Left ventricle myocardium inferior (tissue), 1 donor: ENCODE data around the gene VIT. TPM values are rescaled to one million over a fixed set of nuclear protein-coding genes. Genes with fewer than 3 reads are reported as not detected.

Experiments used
- DNase-seq: peaks from one replicate; pipeline ENCODE4 v3.0.0-alpha.2; 2020
- H3K27ac ChIP-seq: fragments of 200-600 bp; replicated peaks from 2 replicates; pipeline ENCODE4 v1.8.0; 2021
- H3K27me3 ChIP-seq: fragments of 200-600 bp; 2 replicates; pipeline ENCODE4 v1.8.0; 2021; ENCODE audit warnings: low read depth
- H3K36me3 ChIP-seq: fragments of 200-600 bp; 2 replicates; pipeline ENCODE4 v1.8.0; 2021
- H3K4me1 ChIP-seq: fragments of 200-600 bp; 2 replicates; pipeline ENCODE4 v1.8.0; 2021
- H3K4me3 ChIP-seq: fragments of 200-600 bp; 2 replicates; pipeline ENCODE4 v1.8.0; 2021; ENCODE audit warnings: mild to moderate bottlenecking, moderate library complexity
- H3K9me3 ChIP-seq: fragments of 200-600 bp; replicated peaks from 2 replicates; pipeline ENCODE4 v1.8.0; 2021
- CTCF ChIP-seq: fragments of 200-600 bp; IDR thresholded peaks from 2 replicates; pipeline ENCODE4 v1.8.0; 2021; ENCODE audit warnings: antibody characterized with exemption, mild to moderate bottlenecking, borderline replicate concordance
- intact Hi-C: fragments of 100-400 bp; cut with micrococcal nuclease; formaldehyde crosslinking; loops from one replicate; pipeline ENCODE4 v1.11.0; 2022
- total RNA-seq: library from RNA; stranded (reverse); fragmentation: NEBNext Ultra II Directional; extraction: Animal tissue kit (Norgen Biotek cat#: 25700); gene quantifications from one replicate; pipeline ENCODE4 v1.2.1, GENCODE V29; 2021
- donor health status: DM: no; HTN: yes; CAD: no; lungs with severe emphysema.

VIT gene
- total RNA-seq, 1 donor from 2014 or later = 8.5 TPM

DNA sequence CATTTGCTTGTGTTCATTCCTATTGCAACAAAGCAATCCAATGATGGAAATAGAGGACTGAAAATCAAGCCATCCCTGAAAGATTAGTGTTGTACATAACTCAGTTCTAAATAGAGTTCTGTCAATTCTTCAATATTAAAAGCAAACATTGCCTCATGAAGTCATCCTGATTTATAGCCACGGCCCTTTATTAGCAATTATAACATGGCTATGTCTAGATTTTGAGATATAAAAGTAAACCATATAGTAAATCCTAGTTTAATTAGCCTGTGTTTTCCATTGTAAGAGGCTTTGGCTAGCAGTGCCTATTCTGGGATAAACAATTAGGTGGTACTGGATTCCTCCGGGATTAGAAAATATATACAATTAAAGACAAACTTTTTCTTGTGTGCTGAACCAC lies 33.2 kb upstream of the VIT start:
- DNase-seq = no peak
- H3K27me3 ChIP-seq = peaks cover 24% of the 10 kb centered on the region
- H3K4me3 ChIP-seq = no peak overlapping the region
- no peak overlapping the region for H3K27ac ChIP-seq
- H3K9me3 ChIP-seq = no peaks in the 10 kb centered on the region
- no peak for TF ChIP-seq CTCF
- H3K4me1 ChIP-seq = peaks cover 4% of the 10 kb centered on the region
- H3K36me3 ChIP-seq = no peaks in the 10 kb centered on the region
- intact Hi-C loops = loop anchor here (5.0 kb wide), 1 partner anchor 311 kb away; no protein-coding TSS in a partner anchor

- Histone ChIP-seq H3K9me3 (no peaks in the 10 kb centered on the region), H3K4me1 (peaks cover 4% of the 10 kb centered on the region), H3K4me3 (no peak overlapping the region), H3K27me3 (peaks cover 24% of the 10 kb centered on the region), H3K27ac (no peak overlapping the region), H3K36me3 (no peaks in the 10 kb centered on the region)
- DNase-seq = no peak
- intact Hi-C loops = loop anchor here (5.0 kb wide), 1 partner anchor 312 kb away; no protein-coding TSS in a partner anchor
- peak; percentile 82 for TF ChIP-seq CTCF
Measured at GRCh38 chr2:36663851-36664695, 32.4 kb upstream of the VIT start.

DNA sequence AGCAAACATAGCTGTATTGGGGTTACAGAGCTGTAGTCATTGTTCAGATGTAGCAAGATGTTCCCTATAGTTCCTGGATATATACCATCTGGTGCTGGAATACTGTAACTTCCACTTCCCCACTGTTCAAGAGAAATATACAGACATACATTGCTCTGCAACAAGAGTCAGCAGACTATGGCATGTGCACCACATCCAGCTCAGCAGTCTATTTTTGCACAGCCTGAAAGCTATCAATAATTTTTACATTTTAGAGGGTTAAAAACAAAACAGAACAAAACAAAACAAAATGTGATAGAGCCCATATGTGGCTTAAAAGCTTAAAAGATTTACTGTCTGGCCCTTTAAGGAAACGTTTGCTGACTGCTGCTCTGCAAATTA lies 31.8 kb upstream of the VIT start:
- Histone ChIP-seq H3K36me3 (no peaks in the 10 kb centered on the region), H3K27me3 (peaks cover 24% of the 10 kb centered on the region), H3K4me1 (peaks cover 4% of the 10 kb centered on the region), H3K9me3 (no peaks in the 10 kb centered on the region), H3K4me3 (no peak overlapping the region), H3K27ac (no peak overlapping the region)
- no peak for DNase-seq
- intact Hi-C loops = loop anchor here (5.0 kb wide), 1 partner anchor 312 kb away; no protein-coding TSS in a partner anchor
- no peak for TF ChIP-seq CTCF

GRCh38 chr2:36667931-36668330 lies 28.6 kb upstream of the VIT start:
- DNase-seq = no peak
- Histone ChIP-seq H3K36me3 (no peaks in the 10 kb centered on the region), H3K27ac (no peak overlapping the region), H3K9me3 (no peaks in the 10 kb centered on the region), H3K27me3 (peaks cover 24% of the 10 kb centered on the region), H3K4me3 (no peak overlapping the region), H3K4me1 (peaks cover 4% of the 10 kb centered on the region)
- no peak for TF ChIP-seq CTCF
- intact Hi-C loops = no loop called here

- Histone ChIP-seq H3K27ac (no peak overlapping the region), H3K36me3 (no peaks in the 10 kb centered on the region), H3K27me3 (peaks cover 15% of the 10 kb centered on the region), H3K4me1 (no peaks in the 10 kb centered on the region), H3K4me3 (no peak overlapping the region), H3K9me3 (no peaks in the 10 kb centered on the region)
- no peak for DNase-seq
- TF ChIP-seq CTCF = no peak
- intact Hi-C loops = no loop called here
Measured at GRCh38 chr2:36670881-36671595, 25.5 kb upstream of the VIT start.
